GM10266 (cell line): ENCODE results near the gene MMP28.

Experiments
- DNase-seq: peaks from one replicate; pipeline ENCODE4 v3.0.0; 2012; ENCODE audit errors: extremely low spot score
- TF ChIP-seq, protein P1 (sequence below): IDR thresholded peaks from 2 replicates; pipeline ENCODE4 v1.5.1; 2012; ENCODE audit warnings: mild to moderate bottlenecking, low read depth; ENCODE audit not compliant: control insufficient read depth, insufficient read depth; ENCODE audit errors: missing control alignments

MMP28 gene

DNA sequence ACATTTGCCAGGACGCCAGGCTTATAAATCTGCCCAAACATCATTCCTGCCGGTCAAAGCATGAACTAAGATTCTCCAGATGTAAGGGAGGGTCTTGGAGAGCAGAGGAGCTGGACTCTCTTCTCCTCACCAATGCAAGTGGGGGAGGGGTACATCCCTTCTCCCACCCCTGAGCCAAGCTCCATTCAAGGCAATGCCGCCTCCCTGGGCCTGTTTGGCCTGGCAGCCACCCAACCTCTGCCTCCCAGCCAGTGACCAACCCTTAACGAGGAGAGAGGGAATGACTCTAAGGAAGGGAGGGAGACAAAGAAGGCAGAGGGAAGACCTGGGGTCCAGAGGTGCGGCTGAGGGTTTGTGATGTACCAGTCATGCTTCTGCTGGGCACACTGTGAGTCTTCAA is 20.9 kb downstream of the MMP28 start:
- TF ChIP-seq, protein P1, sequence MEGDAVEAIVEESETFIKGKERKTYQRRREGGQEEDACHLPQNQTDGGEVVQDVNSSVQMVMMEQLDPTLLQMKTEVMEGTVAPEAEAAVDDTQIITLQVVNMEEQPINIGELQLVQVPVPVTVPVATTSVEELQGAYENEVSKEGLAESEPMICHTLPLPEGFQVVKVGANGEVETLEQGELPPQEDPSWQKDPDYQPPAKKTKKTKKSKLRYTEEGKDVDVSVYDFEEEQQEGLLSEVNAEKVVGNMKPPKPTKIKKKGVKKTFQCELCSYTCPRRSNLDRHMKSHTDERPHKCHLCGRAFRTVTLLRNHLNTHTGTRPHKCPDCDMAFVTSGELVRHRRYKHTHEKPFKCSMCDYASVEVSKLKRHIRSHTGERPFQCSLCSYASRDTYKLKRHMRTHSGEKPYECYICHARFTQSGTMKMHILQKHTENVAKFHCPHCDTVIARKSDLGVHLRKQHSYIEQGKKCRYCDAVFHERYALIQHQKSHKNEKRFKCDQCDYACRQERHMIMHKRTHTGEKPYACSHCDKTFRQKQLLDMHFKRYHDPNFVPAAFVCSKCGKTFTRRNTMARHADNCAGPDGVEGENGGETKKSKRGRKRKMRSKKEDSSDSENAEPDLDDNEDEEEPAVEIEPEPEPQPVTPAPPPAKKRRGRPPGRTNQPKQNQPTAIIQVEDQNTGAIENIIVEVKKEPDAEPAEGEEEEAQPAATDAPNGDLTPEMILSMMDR, result no peak
- no peak for DNase-seq

DNA sequence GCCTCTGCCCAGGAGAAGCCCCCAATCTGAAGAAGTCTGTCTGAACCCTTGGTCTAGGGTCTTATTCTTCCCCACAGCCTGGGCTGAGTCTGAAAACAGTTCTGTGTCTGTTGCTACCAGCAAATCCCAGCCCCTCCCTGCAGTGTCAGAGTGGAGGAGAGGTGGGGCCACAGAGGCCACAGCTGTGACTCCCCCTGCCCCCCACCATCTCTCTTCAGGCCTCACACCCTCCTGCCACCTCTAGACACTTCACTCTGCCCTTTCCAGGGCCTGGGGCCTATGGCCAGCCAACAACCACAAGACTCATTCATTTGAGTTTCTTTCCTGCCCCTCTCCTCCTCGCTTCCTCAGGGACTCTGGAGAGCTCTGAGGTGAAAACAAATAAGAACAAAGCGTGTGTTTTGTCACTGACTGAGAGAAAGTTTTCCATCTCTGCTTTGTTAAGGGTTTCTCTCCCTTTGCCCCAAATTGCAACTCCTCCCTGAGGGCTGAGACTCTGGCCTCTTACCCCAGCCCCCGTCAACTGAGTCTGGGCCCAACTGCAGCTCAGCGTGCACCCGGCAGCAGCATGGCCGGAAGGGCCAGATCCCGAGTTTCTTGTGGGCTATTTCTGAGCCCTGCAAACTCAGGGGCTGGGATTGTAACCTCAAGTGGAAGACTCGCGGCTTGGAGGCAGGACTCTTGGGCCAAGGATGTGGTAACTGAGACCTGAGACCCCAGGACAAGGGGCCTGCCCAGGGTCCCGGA is 21.6 kb downstream of the MMP28 start:
- TF ChIP-seq, protein P1, result no peak
- no peak for DNase-seq

DNA sequence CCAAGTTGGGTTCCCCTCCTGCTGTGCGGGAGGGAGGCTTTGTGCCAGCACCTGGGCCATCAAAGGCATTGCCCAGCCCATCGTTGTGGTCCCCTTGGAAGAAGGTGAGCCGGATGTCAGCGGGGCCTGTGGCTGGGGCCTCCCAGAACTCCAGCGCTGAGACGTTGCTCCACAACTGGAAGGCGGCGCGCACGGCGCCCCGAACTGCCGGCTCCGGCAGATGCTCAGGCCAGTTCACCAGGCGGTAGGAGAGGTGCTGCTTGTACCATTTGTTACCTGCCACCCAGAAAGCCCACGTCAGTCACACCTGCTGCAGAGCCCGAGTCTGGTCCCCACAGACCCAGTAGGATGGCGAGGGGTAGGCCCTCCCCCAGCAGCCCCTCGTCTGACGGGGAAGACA is 22.3 kb downstream of the MMP28 start:
- TF ChIP-seq, protein P1, result no peak

DNA sequence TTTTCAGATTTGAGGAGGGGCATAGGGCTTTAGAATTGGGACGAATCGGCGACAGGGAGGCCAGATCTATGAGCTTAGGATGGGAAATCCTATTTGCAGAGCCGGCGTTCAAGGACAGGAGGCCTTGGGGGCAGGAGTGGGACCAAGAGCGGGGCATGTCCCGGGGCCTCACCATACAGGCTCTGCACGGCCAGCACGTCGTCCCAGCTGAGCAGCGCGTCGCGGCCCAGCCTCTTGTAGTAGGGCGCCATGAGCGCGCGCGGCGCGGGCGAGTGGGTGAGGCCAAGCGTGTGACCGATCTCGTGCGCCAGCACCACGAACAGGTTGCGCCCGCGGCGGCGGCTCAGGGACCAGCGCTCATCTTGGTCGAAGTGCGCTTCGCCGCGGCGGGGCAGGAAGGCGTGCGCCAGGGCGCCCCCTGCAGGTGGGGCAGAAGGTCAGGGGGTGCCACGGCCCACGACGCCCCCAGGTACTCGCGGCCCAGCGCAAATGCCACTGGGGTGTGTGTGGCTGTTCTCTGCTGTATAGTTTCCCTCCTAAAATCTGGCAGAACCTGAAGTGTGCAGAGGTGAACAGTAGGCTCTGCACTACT is 25.4 kb downstream of the MMP28 start:
- TF ChIP-seq, protein P1, result peak; percentile 9
- no peak for DNase-seq

More for the DNA sequence above, 22.3 kb downstream of the MMP28 start:
- no peak for DNase-seq

DNA sequence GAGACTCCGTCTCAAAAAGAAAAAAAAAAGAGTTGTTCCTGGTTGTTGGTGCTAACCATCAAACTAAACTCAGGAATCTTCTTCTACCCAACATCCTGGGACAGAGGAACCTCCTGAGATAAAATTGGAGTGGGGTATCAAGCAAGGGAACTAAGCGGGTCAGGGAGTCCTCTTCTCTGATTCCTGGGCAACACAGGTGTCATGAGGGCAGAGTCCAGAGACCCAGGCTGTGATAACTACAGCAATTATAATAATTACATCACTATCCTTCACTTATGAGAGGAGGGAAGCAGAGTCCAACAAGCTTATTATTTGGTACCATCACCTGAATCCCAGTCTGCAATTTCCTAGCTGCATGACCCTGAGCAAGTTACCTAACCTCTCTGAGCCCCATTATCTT is 26.6 kb downstream of the MMP28 start:
- no peak for DNase-seq
- TF ChIP-seq, protein P1, result no peak

DNA sequence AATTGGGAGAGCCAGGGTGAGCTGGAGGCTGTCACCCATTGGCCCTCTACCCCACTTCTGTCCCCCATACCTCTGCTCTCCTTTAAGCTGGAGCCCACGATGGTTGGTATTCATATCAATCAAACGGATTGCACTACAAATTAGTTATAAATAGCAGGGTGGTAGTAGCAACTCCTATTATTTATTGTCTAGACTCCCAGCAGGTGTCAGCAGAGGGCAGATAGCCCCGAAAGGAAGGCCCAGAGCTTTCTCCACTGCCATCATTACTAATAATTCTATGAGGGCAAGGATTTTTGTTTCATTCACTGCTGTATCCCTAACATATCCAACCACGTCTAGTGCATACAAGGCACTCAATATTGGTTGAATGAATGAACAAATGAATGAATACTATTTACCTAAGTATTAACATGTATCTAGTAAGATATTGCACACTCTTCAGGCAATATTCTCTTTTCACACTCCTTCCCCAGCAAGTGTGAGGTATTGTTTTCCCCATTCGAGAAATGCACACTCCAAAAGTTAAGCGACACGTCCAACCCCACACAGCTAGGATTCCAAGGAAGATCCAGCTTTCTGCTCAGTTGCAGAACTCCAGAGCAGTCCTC is 28.4 kb downstream of the MMP28 start:
- peak; percentile 80 for DNase-seq
- TF ChIP-seq, protein P1, result peak; percentile 43

DNA sequence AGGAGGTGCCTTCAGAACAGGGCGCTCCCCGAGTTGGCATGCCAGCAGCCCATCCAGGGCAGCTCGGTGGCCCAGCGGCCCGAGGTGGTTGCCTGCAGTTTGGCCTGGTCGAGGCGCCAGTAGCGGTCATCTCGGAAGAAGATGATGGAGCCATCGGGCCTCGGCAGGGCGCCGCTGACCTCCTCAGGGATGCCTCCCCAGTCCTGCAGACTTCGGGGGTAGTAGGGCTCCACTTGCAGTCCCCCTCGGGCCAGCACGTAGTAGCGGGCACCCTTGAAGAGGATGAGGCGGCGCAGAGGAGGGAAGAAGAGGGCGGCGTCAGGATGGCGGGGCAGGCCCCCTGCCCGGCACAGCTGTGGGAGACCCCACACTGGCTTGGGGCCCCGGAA is 29.0 kb downstream of the MMP28 start:
- TF ChIP-seq, protein P1, result no peak

More for the DNA sequence above, 29.0 kb downstream of the MMP28 start:
- no peak for DNase-seq
